ENCODE results near the gene FHIT.
"Not testable (repeated sequence)": the region's sequence is repeated elsewhere in the genome, so short reads cannot be mapped to it uniquely, and the experiment has no call there.

FHIT gene

GRCh38 chr3:61053781-61054496, 197.3 kb downstream of the FHIT start:
- DNase-seq: no peak

- no peak for DNase-seq
Measured at GRCh38 chr3:61052851-61053250, 198.4 kb downstream of the FHIT start.

GRCh38 chr3:61051666-61052065, 199.6 kb downstream of the FHIT start:
- DNase-seq: no peak

- not testable (repeated sequence) for DNase-seq
Measured at GRCh38 chr3:61045169-61045568, 206.1 kb downstream of the FHIT start.

- no peak for DNase-seq
Measured at GRCh38 chr3:61043156-61043555, 208.1 kb downstream of the FHIT start.

- DNase-seq: no peak
Measured at GRCh38 chr3:61040618-61041017, 210.6 kb downstream of the FHIT start.

GRCh38 chr3:61035573-61035972, 215.7 kb downstream of the FHIT start:
- DNase-seq: no peak

- no peak for DNase-seq
Measured at GRCh38 chr3:61032991-61033390, 218.3 kb downstream of the FHIT start.

- DNase-seq: no peak
Measured at GRCh38 chr3:61031503-61031902, 219.7 kb downstream of the FHIT start.

- DNase-seq: no peak
Measured at GRCh38 chr3:61030469-61031035, 220.7 kb downstream of the FHIT start.

GRCh38 chr3:61029194-61029593, 222.1 kb downstream of the FHIT start:
- no peak for DNase-seq

- DNase-seq: no peak
Measured at GRCh38 chr3:61018807-61019206, 232.4 kb downstream of the FHIT start.

- DNase-seq: not testable (repeated sequence)
Measured at GRCh38 chr3:61017028-61017427, 234.2 kb downstream of the FHIT start.

GRCh38 chr3:61015859-61016258, 235.4 kb downstream of the FHIT start:
- DNase-seq: no peak

- DNase-seq: no peak
Measured at GRCh38 chr3:61015408-61015807, 235.8 kb downstream of the FHIT start.

- no peak for DNase-seq
Measured at GRCh38 chr3:61008998-61009380, 242.3 kb downstream of the FHIT start.

GRCh38 chr3:61008153-61008997, 242.9 kb downstream of the FHIT start:
- no peak for DNase-seq

- DNase-seq: no peak
Measured at GRCh38 chr3:61005591-61005990, 245.7 kb downstream of the FHIT start.

- no peak for DNase-seq
Measured at GRCh38 chr3:60998858-60999257, 252.4 kb downstream of the FHIT start.

- DNase-seq: no peak
Measured at GRCh38 chr3:60992395-60992794, 258.9 kb downstream of the FHIT start.

GRCh38 chr3:60990442-60990730, 260.9 kb downstream of the FHIT start:
- no peak for DNase-seq

GRCh38 chr3:60989626-60990441, 261.4 kb downstream of the FHIT start:
- DNase-seq: no peak

GRCh38 chr3:60987191-60987590, 264.1 kb downstream of the FHIT start:
- not testable (repeated sequence) for DNase-seq

Measured in activated CD8-positive, alpha-beta memory T cell treated with anti-CD3 and anti-CD28 coated beads, Interleukin-2, amount 50 U/mL, for 4 hours (primary cell).